H1 (cell line): ENCODE results near the gene BEAN1. TPM values are rescaled to one million over a fixed set of nuclear protein-coding genes. Genes with fewer than 3 reads are reported as not detected.

Experiments
- CTCF ChIA-PET: fragments of 300-600 bp; sonication (Branson Sonifier 250); formaldehyde crosslinking; loops from one replicate; lab custom pipeline; 2021; ENCODE audit not compliant: partially characterized antibody; lab: Charles Lee
- POLR2A ChIA-PET: fragments of 300-600 bp; sonication (Branson Sonifier 250); formaldehyde crosslinking; loops from one replicate; lab custom pipeline; 2021; ENCODE audit warnings: inconsistent platforms; ENCODE audit not compliant: partially characterized antibody; lab: Charles Lee
- DNase-seq, 2 experiments: peaks; one replicate each; pipeline versions ENCODE4 v3.0.0 to v3.0.0-alpha.2; 2010 to 2022; ENCODE audit warnings: low spot score in 2 of 2, low read depth in 1 of 2, mixed read lengths in 1 of 2
- FAIRE-seq: peaks from 2 replicates; lab custom pipeline; 2011; peaks lifted over from hg19 to GRCh38; lab: Jason Lieb, UNC
- H2AFZ ChIP-seq: 2 replicates; pipeline ENCODE4 v1.8.1; 2012; ENCODE audit warnings: low read length, inconsistent platforms
- H2AK5ac ChIP-seq: 2 replicates; pipeline ENCODE4 v1.6.1; 2013; ENCODE audit warnings: low read depth, low read length
- H2BK120ac ChIP-seq: replicated peaks from 2 replicates; pipeline ENCODE3; 2013; ENCODE audit warnings: low read depth, low read length, inconsistent platforms
- H2BK12ac ChIP-seq: 2 replicates; pipeline ENCODE4 v1.6.1; 2013; ENCODE audit warnings: low read depth, low read length
- H2BK15ac ChIP-seq: 2 replicates; pipeline ENCODE4 v1.6.1; 2013; ENCODE audit warnings: low read length
- H2BK20ac ChIP-seq: 2 replicates; pipeline ENCODE4 v1.6.1; 2013; ENCODE audit warnings: low read length
- H2BK5ac ChIP-seq: 2 replicates; pipeline ENCODE4 v1.6.1; 2013; ENCODE audit warnings: low read depth, low read length
- H3K14ac ChIP-seq: 2 replicates; pipeline ENCODE4 v1.6.1; 2013; ENCODE audit warnings: inconsistent platforms; ENCODE audit not compliant: insufficient read length
- H3K18ac ChIP-seq: 2 replicates; pipeline ENCODE4 v1.6.1; 2013; ENCODE audit warnings: low read length; ENCODE audit errors: extremely low read depth
- H3K23ac ChIP-seq: 2 replicates; pipeline ENCODE4 v1.6.1; 2013; ENCODE audit warnings: inconsistent platforms; ENCODE audit not compliant: insufficient read length
- H3K23me2 ChIP-seq: 2 replicates; pipeline ENCODE4 v1.6.1; 2013; ENCODE audit warnings: low read depth, low read length
- H3K27ac ChIP-seq: 2 replicates; pipeline ENCODE4 v1.6.1; 2011; ENCODE audit warnings: low read depth, low read length, inconsistent platforms
- H3K27me3 ChIP-seq, 4 experiments: replicated peaks in 1 of 4; 1 replicate in 1 of 4; 2 replicates in 3 of 4; pipeline versions ENCODE4 v1.6.1 to v1.8.1; 2011 to 2013; ENCODE audit warnings: low read length in 3 of 4, mild to moderate bottlenecking in 3 of 4, inconsistent platforms in 2 of 4, mixed read lengths in 2 of 4, moderate library complexity in 1 of 4; ENCODE audit not compliant: control insufficient read depth in 3 of 4, insufficient read depth in 3 of 4; ENCODE audit errors: extremely low read depth in 1 of 4
- H3K36me3 ChIP-seq, 4 experiments: 2 replicates each; pipeline versions ENCODE4 v1.6.1 to v1.8.1; 2011 to 2013; ENCODE audit warnings: mild to moderate bottlenecking in 4 of 4, low read length in 3 of 4, moderate library complexity in 2 of 4, control low read depth in 1 of 4, inconsistent platforms in 1 of 4; ENCODE audit not compliant: insufficient read depth in 4 of 4, control insufficient read depth in 2 of 4
- H3K4ac ChIP-seq: replicated peaks from 2 replicates; pipeline ENCODE3; 2013; ENCODE audit warnings: low read length, low read depth, mixed read lengths, inconsistent platforms; ENCODE audit not compliant: insufficient read length
- H3K4me1 ChIP-seq, 4 experiments: replicated peaks in 1 of 4; 1 replicate in 1 of 4; 2 replicates in 3 of 4; pipeline versions ENCODE4 v1.6.1 to v1.8.1; 2011 to 2013; ENCODE audit warnings: low read length in 3 of 4, inconsistent platforms in 2 of 4, mixed read lengths in 1 of 4; ENCODE audit not compliant: insufficient read depth in 4 of 4, control insufficient read depth in 3 of 4
- H3K4me2 ChIP-seq, 2 experiments: 2 replicates each; pipeline versions ENCODE4 v1.6.1 to v1.8.1; 2011 to 2013; ENCODE audit warnings: low read depth in 2 of 2, low read length in 2 of 2, control low read depth in 1 of 2, inconsistent platforms in 1 of 2, mild to moderate bottlenecking in 1 of 2; ENCODE audit not compliant: insufficient read depth in 1 of 2
- H3K4me3 ChIP-seq, 4 experiments: fragments of 200-600, 300-600 bp in 1 of 4; sonication (generic), shearing (Covaris generic), sonication (Bioruptor Twin) in 1 of 4; 2 replicates each; pipeline versions ENCODE4 v1.5.1 to v1.8.1; 2011 to 2016; ENCODE audit warnings: low read length in 4 of 4, low read depth in 3 of 4, control low read depth in 2 of 4, inconsistent platforms in 2 of 4, mild to moderate bottlenecking in 2 of 4, mixed read lengths in 1 of 4, moderate library complexity in 1 of 4; ENCODE audit not compliant: insufficient read depth in 2 of 4; ENCODE audit errors: extremely low read depth in 1 of 4
- H3K56ac ChIP-seq: replicated peaks from 2 replicates; pipeline ENCODE3; 2013; ENCODE audit warnings: low read depth, mild to moderate bottlenecking, mixed read lengths, low read length, inconsistent platforms; ENCODE audit not compliant: insufficient read length
- H3K79me1 ChIP-seq: 2 replicates; pipeline ENCODE4 v1.6.1; 2013; ENCODE audit warnings: low read depth, low read length, control low read depth
- H3K79me2 ChIP-seq, 2 experiments: 2 replicates each; pipeline versions ENCODE4 v1.6.1 to v1.8.1; 2012 to 2013; ENCODE audit warnings: low read length in 2 of 2, mild to moderate bottlenecking in 2 of 2, inconsistent platforms in 1 of 2; ENCODE audit not compliant: insufficient read depth in 2 of 2, control insufficient read depth in 1 of 2
- H3K9ac ChIP-seq, 4 experiments: replicated peaks in 1 of 4; 1 replicate in 1 of 4; 2 replicates in 3 of 4; pipeline versions ENCODE4 v1.6.1 to v1.8.1; 2011 to 2013; ENCODE audit warnings: low read depth in 3 of 4, low read length in 3 of 4, control low read depth in 2 of 4, mild to moderate bottlenecking in 2 of 4, moderate library complexity in 2 of 4, inconsistent platforms in 1 of 4; ENCODE audit errors: extremely low read depth in 1 of 4
- H3K9me3 ChIP-seq, 2 experiments: 2 replicates each; pipeline versions ENCODE4 v1.6.1 to v1.8.1; 2012 to 2013; ENCODE audit warnings: mild to moderate bottlenecking in 2 of 2, moderate library complexity in 2 of 2, control low read depth in 1 of 2, inconsistent platforms in 1 of 2, low read depth in 1 of 2, low read length in 1 of 2, mixed read lengths in 1 of 2; ENCODE audit not compliant: insufficient read depth in 2 of 2
- H4K20me1 ChIP-seq, 2 experiments: replicated peaks in 1 of 2; 2 replicates each; pipeline versions ENCODE3 to v1.8.1; 2011 to 2013; ENCODE audit warnings: inconsistent platforms in 2 of 2, low read length in 2 of 2, mild to moderate bottlenecking in 1 of 2; ENCODE audit not compliant: insufficient read depth in 2 of 2, control insufficient read depth in 1 of 2
- H4K5ac ChIP-seq: 2 replicates; pipeline ENCODE4 v1.6.1; 2013; ENCODE audit warnings: low read length, low read depth, mixed read lengths, inconsistent platforms; ENCODE audit not compliant: insufficient read length
- H4K8ac ChIP-seq: 2 replicates; pipeline ENCODE4 v1.8.0; 2013; ENCODE audit warnings: mild to moderate bottlenecking, moderate library complexity, low read length, inconsistent platforms; ENCODE audit not compliant: insufficient read depth; ENCODE audit errors: extremely low read depth
- H4K91ac ChIP-seq: replicated peaks from 2 replicates; pipeline ENCODE3; 2013; ENCODE audit warnings: low read length, mixed read lengths, inconsistent platforms; ENCODE audit not compliant: insufficient read length
- BACH1 ChIP-seq: IDR thresholded peaks from 2 replicates; pipeline ENCODE4 v1.6.1; 2012; ENCODE audit warnings: low read length, improper control_type of control experiment
- BRCA1 ChIP-seq: IDR thresholded peaks from 2 replicates; pipeline ENCODE4 v1.6.1; 2012; ENCODE audit warnings: low read depth, low read length, improper control_type of control experiment
- CHD1 ChIP-seq: IDR thresholded peaks from 2 replicates; pipeline ENCODE4 v1.6.1; 2012; ENCODE audit warnings: low read depth, low read length, improper control_type of control experiment
- CHD2 ChIP-seq: IDR thresholded peaks from 2 replicates; pipeline ENCODE4 v1.6.1; 2012; ENCODE audit warnings: low read length, improper control_type of control experiment
- GABPA ChIP-seq: IDR thresholded peaks from 2 replicates; pipeline ENCODE4 v1.6.1; 2011; ENCODE audit warnings: mild to moderate bottlenecking, low read length, moderate library complexity, borderline replicate concordance; ENCODE audit not compliant: insufficient read depth
- SP4 ChIP-seq: IDR thresholded peaks from 2 replicates; pipeline ENCODE4 v1.6.1; 2012; ENCODE audit warnings: low read length, inconsistent platforms
- ZNF274 ChIP-seq: IDR thresholded peaks from 2 replicates; pipeline ENCODE4 v1.7.0; 2012; ENCODE audit warnings: low read length, borderline replicate concordance; ENCODE audit errors: extremely low read depth
- WGBS, 2 experiments: shearing (Covaris generic) in 1 of 2; methylation state at CpG; one replicate each; pipeline versions ENCODE4 v1.1.6 to v1.1.7; 2013 to 2015; ENCODE audit warnings: low lambda C conversion rate in 2 of 2, mixed read lengths in 2 of 2, inconsistent platforms in 1 of 2, low coverage in 1 of 2, missing lambda C conversion rate in 1 of 2; ENCODE audit not compliant: insufficient replicate concordance in 2 of 2, insufficient coverage in 1 of 2, insufficient read length in 1 of 2; ENCODE audit errors: extremely low coverage in 1 of 2, missing lambda C conversion rate in 1 of 2; 5-methylcytosine and 5-hydroxymethylcytosine counted together
- polyA plus RNA-seq, 7 experiments: library from polyadenylated mRNA; depleted of rRNA in 3 of 7; stranded (reverse) in 5 of 7; unstranded in 2 of 7; fragments of >200 nt in 5 of 7; fragments of 200-250 nt in 2 of 7; gene quantifications; 1 replicate in 5 of 7; 2 replicates in 1 of 7; 4 replicates in 1 of 7; pipeline versions ENCODE4 v1.2.1 to v1.2.3, GENCODE V29; 2011 to 2013; ENCODE audit warnings: missing spikeins in 2 of 7, mixed read lengths in 2 of 7
- total RNA-seq: library from RNA; stranded (reverse); fragmentation: NEBNext Ultra II Directional; extraction: Animal tissue kit (Norgen Biotek cat#: 25700); gene quantifications from 2 replicates; pipeline ENCODE4 v1.2.1, GENCODE V29; 2021

BEAN1 gene
- total and polyA plus RNA-seq, 2 of the 8 experiments (the other 6 are each of a cell fraction or from before 2014, with no cell fraction given): 0.08 TPM; not detected in 1

GRCh38 chr16:66405057-66405783 lies 21.9 kb upstream of the BEAN1 start:
- Histone ChIP-seq H3K4me1 (peaks cover 0 to 5% (median 0%) of the 10 kb centered on the region in 4 experiments; a peak in 2 of 7 replicates), H3K79me2 (no peaks in the 10 kb centered on the region), H3K27me3 (peaks cover 0 to 3% (median 2%) of the 10 kb centered on the region in 4 experiments; a peak in 3 of 7 replicates), H2AFZ (no peak overlapping the region), H2BK15ac (no peak overlapping the region), H4K91ac (no peak overlapping the region), H3K14ac (no peak overlapping the region), H2BK120ac (no peak overlapping the region), H3K18ac (no peak overlapping the region), H3K56ac (no peak overlapping the region), H2BK5ac (no peak overlapping the region), H3K4me2 (no peak overlapping the region), H3K36me3 (no peaks in the 10 kb centered on the region), H2BK12ac (no peak overlapping the region)
- DNase-seq: no peak
- WGBS, 2 experiments: 97% methylated on average over 2 of the region's 2 CpGs; no CpG with 5 or more reads in 1 of the 2 experiments
- TF ChIP-seq ZNF274 (no peak), BRCA1 (no peak), GABPA (no peak), CHD2 (no peak), CHD1 (no peak), SP4 (no peak), BACH1 (no peak)
- TF ChIP-seq, all 59 proteins: peak for 0
- POLR2A ChIA-PET: no interaction called here
- H3K23me2 ChIP-seq: peaks cover 2% of the 10 kb centered on the region; the same call in 1 of the 2 replicates
- H3K4ac ChIP-seq: no peak overlapping the region
- no peak overlapping the region for H3K27ac ChIP-seq
- H3K9me3 ChIP-seq: 0 out of 4 replicates have a peak, but pooled peaks cover 0 to 3% of the 10 kb centered on the region in 2 experiments
- H4K5ac ChIP-seq: no peak overlapping the region
- H3K23ac ChIP-seq: no peak overlapping the region
- no peak overlapping the region for H2BK20ac ChIP-seq
- H4K20me1 ChIP-seq: no peaks in the 10 kb centered on the region
- CTCF ChIA-PET: interaction anchor here (0.8 to 11.3 kb wide), 31 partner anchors 12 to 468 kb away, joined by 3 to 226 read pairs (median 6); partner anchors contain the start of genes CDH5, CKLF and CMTM2
- no peak overlapping the region for H3K9ac ChIP-seq
- H4K8ac ChIP-seq: no peak overlapping the region
- no peak overlapping the region for H3K4me3 ChIP-seq
- no peak overlapping the region for H2AK5ac ChIP-seq
- FAIRE-seq: no peak
- H3K79me1 ChIP-seq: no peaks in the 10 kb centered on the region; the same call in 1 of the 2 replicates
